Caco-2 (cell line): Measurements from ENCODE around the gene UTP15. TPM values are rescaled to one million over a fixed set of nuclear protein-coding genes. Genes with fewer than 3 reads are reported as not detected.

Experiments
- BruUV-seq: library from RNA; stranded (reverse); fragments of 400-500 nt; replicated peaks from 2 replicates; lab custom pipeline; 2021; lab: Mats Ljungman, UMichigan
- CTCF ChIA-PET: fragments of 300-600 bp; sonication (Branson Sonifier 250); formaldehyde crosslinking; loops from one replicate; lab custom pipeline; 2022; ENCODE audit warnings: antibody characterized with exemption; lab: Charles Lee
- POLR2A ChIA-PET: fragments of 300-600 bp; sonication (Branson Sonifier 250); formaldehyde crosslinking; loops from one replicate; lab custom pipeline; 2022; ENCODE audit warnings: antibody characterized with exemption; lab: Charles Lee
- DNase-seq, 2 experiments: peaks; one replicate each; pipeline versions ENCODE4 v3.0.0 to v3.0.0-alpha.2; 2020 to 2022
- H3K27me3 ChIP-seq: replicated peaks from 2 replicates; pipeline ENCODE4 v1.6.0; 2011; ENCODE audit warnings: low read length; ENCODE audit not compliant: control insufficient read depth, insufficient read depth
- H3K36me3 ChIP-seq: 2 replicates; pipeline ENCODE4 v1.5.1; 2011; ENCODE audit warnings: low read length; ENCODE audit not compliant: control insufficient read depth, insufficient read depth
- H3K4me1 ChIP-seq: fragments of 250-450 bp; sonication (Bioruptor Pico); 2 replicates; pipeline ENCODE4 v1.5.1; 2020; ENCODE audit warnings: mild to moderate bottlenecking
- H3K4me3 ChIP-seq: 2 replicates; pipeline ENCODE4 v1.5.1; 2011; ENCODE audit warnings: low read depth, mild to moderate bottlenecking, control low read depth, low read length
- H3K9me3 ChIP-seq: fragments of 250-450 bp; sonication (Bioruptor Pico); 2 replicates; pipeline ENCODE4 v1.5.1; 2020; ENCODE audit warnings: mild to moderate bottlenecking, moderate library complexity
- H3K27ac Mint-ChIP-seq: one replicate; pipeline ENCODE4 v1.8.0; 2022; ENCODE audit warnings: mixed read lengths; ENCODE audit not compliant: unreplicated experiment
- H3K27me3 Mint-ChIP-seq: one replicate; pipeline ENCODE4 v1.8.0; 2022; ENCODE audit warnings: mixed read lengths; ENCODE audit not compliant: insufficient read depth, unreplicated experiment
- H3K36me3 Mint-ChIP-seq: one replicate; pipeline ENCODE4 v1.8.0; 2022; ENCODE audit warnings: mild to moderate bottlenecking, mixed read lengths; ENCODE audit not compliant: insufficient read depth, unreplicated experiment
- H3K4me1 Mint-ChIP-seq: one replicate; pipeline ENCODE4 v1.8.0; 2022; ENCODE audit warnings: low read depth, mixed read lengths; ENCODE audit not compliant: unreplicated experiment
- H3K4me3 Mint-ChIP-seq: one replicate; pipeline ENCODE4 v1.8.0; 2022; ENCODE audit warnings: mild to moderate bottlenecking, moderate library complexity, mixed read lengths; ENCODE audit not compliant: unreplicated experiment
- H3K9me3 Mint-ChIP-seq: one replicate; pipeline ENCODE4 v1.8.0; 2022; ENCODE audit warnings: mixed read lengths; ENCODE audit not compliant: unreplicated experiment
- CTCF ChIP-seq, 2 experiments: fragments of 200-600 bp in 1 of 2; IDR thresholded peaks; 1 replicate in 1 of 2; 2 replicates in 1 of 2; pipeline versions ENCODE4 v1.5.1 to v1.8.0; 2011 to 2022; ENCODE audit warnings: antibody characterized with exemption in 1 of 2, control low read depth in 1 of 2, inconsistent platforms in 1 of 2, low read depth in 1 of 2, low read length in 1 of 2, mild to moderate bottlenecking in 1 of 2, moderate library complexity in 1 of 2; ENCODE audit not compliant: insufficient read depth in 1 of 2, severe bottlenecking in 1 of 2, unreplicated experiment in 1 of 2
- intact Hi-C: fragments of 100-400 bp; cut with micrococcal nuclease; formaldehyde crosslinking; loops from one replicate; pipeline ENCODE4 v1.10.0; 2022; ENCODE audit not compliant: unreplicated experiment
- total RNA-seq: library from RNA; stranded (reverse); gene quantifications from 2 replicates; pipeline ENCODE4 v1.2.3, GENCODE V29; 2022

UTP15 gene
- total RNA-seq, 1 experiment from 2014 or later: 29.1 TPM

- H3K27me3 ChIP-seq: peaks cover 2% of the 10 kb centered on the region
- no peaks in the 10 kb centered on the region for H3K36me3 ChIP-seq
- TF ChIP-seq CTCF (IDR thresholded peaks at IDR 0.05; ENCODE audit: insufficient read depth in 1 of 2, low read depth in 1 of 2, low read length in 1 of 2, severe bottlenecking in 1 of 2, unreplicated experiment in 1 of 2): no peak
- no TSS peak for BruUV-seq
- ChIA-PET POLR2A (no interaction called here), CTCF (no interaction called here)
- H3K9me3 ChIP-seq: no peaks in the 10 kb centered on the region
- peaks cover 9% of the 10 kb centered on the region for H3K4me1 Mint-ChIP-seq
- no peak overlapping the region for H3K4me3 Mint-ChIP-seq
- no peaks in the 10 kb centered on the region for H3K36me3 Mint-ChIP-seq
- intact Hi-C loops: no loop called here
- no peaks in the 10 kb centered on the region for H3K9me3 Mint-ChIP-seq
- H3K27me3 Mint-ChIP-seq: peaks cover 5% of the 10 kb centered on the region
- H3K4me3 ChIP-seq: no peak overlapping the region
- no peak for DNase-seq
- H3K27ac Mint-ChIP-seq: no peak overlapping the region
- no peaks in the 10 kb centered on the region for H3K4me1 ChIP-seq
These were observed 54.8 kb downstream of the UTP15 start for GRCh38 chr5:73620334-73620687.

- Histone ChIP-seq H3K36me3 (no peaks in the 10 kb centered on the region), H3K4me3 (no peak overlapping the region), H3K4me1 (no peaks in the 10 kb centered on the region), H3K9me3 (no peaks in the 10 kb centered on the region), H3K27me3 (peaks cover 2% of the 10 kb centered on the region)
- Mint-ChIP-seq H3K4me3 (no peak overlapping the region), H3K27me3 (peaks cover 10% of the 10 kb centered on the region), H3K4me1 (peaks cover 9% of the 10 kb centered on the region), H3K9me3 (no peaks in the 10 kb centered on the region), H3K27ac (no peak overlapping the region), H3K36me3 (no peaks in the 10 kb centered on the region)
- POLR2A ChIA-PET: no interaction called here
- CTCF ChIA-PET: no interaction called here
- BruUV-seq: no TSS peak
- DNase-seq: no peak
- TF ChIP-seq CTCF (IDR thresholded peaks at IDR 0.05; ENCODE audit: insufficient read depth in 1 of 2, low read depth in 1 of 2, low read length in 1 of 2, severe bottlenecking in 1 of 2, unreplicated experiment in 1 of 2): no peak
- intact Hi-C loops: no loop called here
These were observed 57.5 kb downstream of the UTP15 start for GRCh38 chr5:73623060-73623459.

- Mint-ChIP-seq H3K36me3 (no peaks in the 10 kb centered on the region), H3K4me1 (peaks cover 9% of the 10 kb centered on the region), H3K4me3 (no peak overlapping the region), H3K27ac (no peak overlapping the region), H3K27me3 (peaks cover 13% of the 10 kb centered on the region), H3K9me3 (no peaks in the 10 kb centered on the region)
- H3K36me3 ChIP-seq: no peaks in the 10 kb centered on the region
- H3K9me3 ChIP-seq: no peaks in the 10 kb centered on the region
- BruUV-seq: no TSS peak
- no peak overlapping the region for H3K4me3 ChIP-seq
- peaks cover 2% of the 10 kb centered on the region; the same call in 1 of the 2 replicates for H3K27me3 ChIP-seq
- ChIA-PET POLR2A (no interaction called here), CTCF (no interaction called here)
- DNase-seq: no peak
- H3K4me1 ChIP-seq: no peaks in the 10 kb centered on the region
- intact Hi-C loops: no loop called here
- no peak for TF ChIP-seq CTCF (IDR thresholded peaks at IDR 0.05; ENCODE audit: insufficient read depth in 1 of 2, low read depth in 1 of 2, low read length in 1 of 2, severe bottlenecking in 1 of 2, unreplicated experiment in 1 of 2)
These were observed 58.4 kb downstream of the UTP15 start for GRCh38 chr5:73623901-73624404.
